Panc1 (cell line): ENCODE results near the gene ZG16B. TPM values are rescaled to one million over a fixed set of nuclear protein-coding genes. Genes with fewer than 3 reads are reported as not detected.

Experiments used
- ATAC-seq: fragments of 200-7000 bp; cut with Tn5 transposase; 2 replicates; pipeline ENCODE4 v1.9.1; 2020; ENCODE audit warnings: mild to moderate bottlenecking, moderate library complexity
- BruUV-seq: library from RNA; stranded (reverse); fragments of 400-500 nt; replicated peaks from 2 replicates; lab custom pipeline; 2021; lab: Mats Ljungman, UMichigan
- CTCF ChIA-PET: fragments of 300-600 bp; sonication (Branson Sonifier 250); formaldehyde crosslinking; loops from one replicate; lab custom pipeline; 2022; ENCODE audit warnings: antibody characterized with exemption; lab: Charles Lee
- POLR2A ChIA-PET: fragments of 300-600 bp; sonication (Branson Sonifier 250); formaldehyde crosslinking; loops from one replicate; lab custom pipeline; 2022; ENCODE audit warnings: antibody characterized with exemption; lab: Charles Lee
- DNase-seq: peaks from one replicate; pipeline ENCODE4 v3.0.0-alpha.2; 2010; ENCODE audit warnings: low read depth, low spot score
- H3K27ac ChIP-seq: 2 replicates; pipeline ENCODE4 v1.5.1; 2011; ENCODE audit warnings: mild to moderate bottlenecking, low read length, inconsistent platforms
- H3K27me3 ChIP-seq: fragments of 200-500 bp; sonication (Bioruptor generic); 2 replicates; pipeline ENCODE4 v1.6.0; 2014; ENCODE audit warnings: low read length, inconsistent platforms; ENCODE audit not compliant: control insufficient read depth, insufficient read depth
- H3K36me3 ChIP-seq: fragments of 200-500 bp; sonication (Bioruptor generic); 2 replicates; pipeline ENCODE4 v1.5.1; 2014; ENCODE audit warnings: inconsistent platforms, mild to moderate bottlenecking, low read length, moderate library complexity; ENCODE audit not compliant: control insufficient read depth, insufficient read depth
- H3K4me1 ChIP-seq: 2 replicates; pipeline ENCODE4 v1.5.1; 2011; ENCODE audit warnings: inconsistent platforms, mild to moderate bottlenecking, low read length, moderate library complexity; ENCODE audit not compliant: control insufficient read depth, insufficient read depth
- H3K4me3 ChIP-seq, 2 experiments: 2 replicates each; pipeline ENCODE4 v1.5.1; 2011 to 2012; ENCODE audit warnings: low read depth in 2 of 2, low read length in 2 of 2, mild to moderate bottlenecking in 2 of 2, inconsistent platforms in 1 of 2, moderate library complexity in 1 of 2
- H3K9me3 ChIP-seq: fragments of 200-500 bp; sonication (Bioruptor generic); 2 replicates; pipeline ENCODE4 v1.5.1; 2014; ENCODE audit warnings: low read depth, mild to moderate bottlenecking, inconsistent platforms, low read length, moderate library complexity; ENCODE audit not compliant: control insufficient read depth, insufficient read depth
- POLR2AphosphoS5 ChIP-seq: IDR thresholded peaks from 2 replicates; pipeline ENCODE4 v1.6.1; 2012; ENCODE audit warnings: mild to moderate bottlenecking, low read depth, low read length, moderate library complexity
- SIN3A ChIP-seq: IDR thresholded peaks from 2 replicates; pipeline ENCODE4 v1.6.1; 2012; ENCODE audit warnings: low read depth, mild to moderate bottlenecking, low read length, moderate library complexity, borderline replicate concordance; ENCODE audit not compliant: insufficient read depth
- TCF7L2 ChIP-seq: IDR thresholded peaks from 2 replicates; pipeline ENCODE4 v1.6.1; 2011; ENCODE audit warnings: mild to moderate bottlenecking, low read depth, low read length, inconsistent platforms
- in situ Hi-C: cut with HindIII; loops from 2 replicates; pipeline ENCODE4 v1.10.0; 2016; ENCODE audit warnings: low sequenced_read_pairs, low pct_unique_long_range_greater_than_20kb
- intact Hi-C: fragments of 100-400 bp; cut with micrococcal nuclease; formaldehyde crosslinking; loops from one replicate; pipeline ENCODE4 v1.10.0; 2022; ENCODE audit not compliant: unreplicated experiment
- total RNA-seq: library from RNA; stranded (reverse); gene quantifications from one replicate; pipeline ENCODE4 v1.2.1, GENCODE V29; 2021; ENCODE audit not compliant: unreplicated experiment
- TF ChIP-seq, protein P1 (sequence below): fragments of 450-650 bp; IDR thresholded peaks from 2 replicates; pipeline ENCODE4 v1.5.1; 2017; ENCODE audit warnings: mild to moderate bottlenecking
- TF ChIP-seq, protein P2 (sequence below), 2 experiments: IDR thresholded peaks; 2 replicates each; pipeline ENCODE4 v1.6.1; 2011 to 2012; ENCODE audit warnings: low read depth in 2 of 2, control low read depth in 1 of 2, low read length in 1 of 2, mild to moderate bottlenecking in 1 of 2, moderate library complexity in 1 of 2; ENCODE audit not compliant: insufficient read depth in 1 of 2

The ZG16B gene
- total RNA-seq, 1 experiment from 2014 or later, result 9.1 TPM

DNA sequence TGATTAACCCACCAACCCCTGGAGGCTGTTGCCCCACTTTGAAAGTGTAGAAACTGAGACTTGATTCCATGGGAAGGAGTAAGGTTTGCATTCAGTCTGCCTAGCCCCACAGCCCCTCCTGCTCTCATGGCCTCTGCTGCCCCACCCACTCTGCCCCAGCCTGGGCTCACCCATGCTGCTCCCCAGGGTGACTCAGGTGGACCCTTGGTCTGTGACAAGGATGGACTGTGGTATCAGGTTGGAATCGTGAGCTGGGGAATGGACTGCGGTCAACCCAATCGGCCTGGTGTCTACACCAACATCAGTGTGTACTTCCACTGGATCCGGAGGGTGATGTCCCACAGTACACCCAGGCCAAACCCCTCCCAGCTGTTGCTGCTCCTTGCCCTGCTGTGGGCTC is 25.4 kb upstream of the ZG16B start:
- TF ChIP-seq SIN3A (no peak), POLR2AphosphoS5 (no peak), TCF7L2 (no peak)
- TF ChIP-seq, protein P1, sequence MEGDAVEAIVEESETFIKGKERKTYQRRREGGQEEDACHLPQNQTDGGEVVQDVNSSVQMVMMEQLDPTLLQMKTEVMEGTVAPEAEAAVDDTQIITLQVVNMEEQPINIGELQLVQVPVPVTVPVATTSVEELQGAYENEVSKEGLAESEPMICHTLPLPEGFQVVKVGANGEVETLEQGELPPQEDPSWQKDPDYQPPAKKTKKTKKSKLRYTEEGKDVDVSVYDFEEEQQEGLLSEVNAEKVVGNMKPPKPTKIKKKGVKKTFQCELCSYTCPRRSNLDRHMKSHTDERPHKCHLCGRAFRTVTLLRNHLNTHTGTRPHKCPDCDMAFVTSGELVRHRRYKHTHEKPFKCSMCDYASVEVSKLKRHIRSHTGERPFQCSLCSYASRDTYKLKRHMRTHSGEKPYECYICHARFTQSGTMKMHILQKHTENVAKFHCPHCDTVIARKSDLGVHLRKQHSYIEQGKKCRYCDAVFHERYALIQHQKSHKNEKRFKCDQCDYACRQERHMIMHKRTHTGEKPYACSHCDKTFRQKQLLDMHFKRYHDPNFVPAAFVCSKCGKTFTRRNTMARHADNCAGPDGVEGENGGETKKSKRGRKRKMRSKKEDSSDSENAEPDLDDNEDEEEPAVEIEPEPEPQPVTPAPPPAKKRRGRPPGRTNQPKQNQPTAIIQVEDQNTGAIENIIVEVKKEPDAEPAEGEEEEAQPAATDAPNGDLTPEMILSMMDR, result no peak
- TF ChIP-seq, protein P2, sequence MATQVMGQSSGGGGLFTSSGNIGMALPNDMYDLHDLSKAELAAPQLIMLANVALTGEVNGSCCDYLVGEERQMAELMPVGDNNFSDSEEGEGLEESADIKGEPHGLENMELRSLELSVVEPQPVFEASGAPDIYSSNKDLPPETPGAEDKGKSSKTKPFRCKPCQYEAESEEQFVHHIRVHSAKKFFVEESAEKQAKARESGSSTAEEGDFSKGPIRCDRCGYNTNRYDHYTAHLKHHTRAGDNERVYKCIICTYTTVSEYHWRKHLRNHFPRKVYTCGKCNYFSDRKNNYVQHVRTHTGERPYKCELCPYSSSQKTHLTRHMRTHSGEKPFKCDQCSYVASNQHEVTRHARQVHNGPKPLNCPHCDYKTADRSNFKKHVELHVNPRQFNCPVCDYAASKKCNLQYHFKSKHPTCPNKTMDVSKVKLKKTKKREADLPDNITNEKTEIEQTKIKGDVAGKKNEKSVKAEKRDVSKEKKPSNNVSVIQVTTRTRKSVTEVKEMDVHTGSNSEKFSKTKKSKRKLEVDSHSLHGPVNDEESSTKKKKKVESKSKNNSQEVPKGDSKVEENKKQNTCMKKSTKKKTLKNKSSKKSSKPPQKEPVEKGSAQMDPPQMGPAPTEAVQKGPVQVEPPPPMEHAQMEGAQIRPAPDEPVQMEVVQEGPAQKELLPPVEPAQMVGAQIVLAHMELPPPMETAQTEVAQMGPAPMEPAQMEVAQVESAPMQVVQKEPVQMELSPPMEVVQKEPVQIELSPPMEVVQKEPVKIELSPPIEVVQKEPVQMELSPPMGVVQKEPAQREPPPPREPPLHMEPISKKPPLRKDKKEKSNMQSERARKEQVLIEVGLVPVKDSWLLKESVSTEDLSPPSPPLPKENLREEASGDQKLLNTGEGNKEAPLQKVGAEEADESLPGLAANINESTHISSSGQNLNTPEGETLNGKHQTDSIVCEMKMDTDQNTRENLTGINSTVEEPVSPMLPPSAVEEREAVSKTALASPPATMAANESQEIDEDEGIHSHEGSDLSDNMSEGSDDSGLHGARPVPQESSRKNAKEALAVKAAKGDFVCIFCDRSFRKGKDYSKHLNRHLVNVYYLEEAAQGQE (IDR thresholded peaks at IDR 0.05; ENCODE audit: insufficient read depth in 1 of 2, low read depth in 2 of 2, low read length in 1 of 2), result no peak
- no peak overlapping the region for H3K27ac ChIP-seq
- no peaks in the 10 kb centered on the region for H3K4me1 ChIP-seq
- no peak for DNase-seq
- H3K9me3 ChIP-seq, result peaks cover 16% of the 10 kb centered on the region; the same call in 1 of the 2 replicates
- no TSS peak for BruUV-seq
- intact Hi-C loops (no loop called here), in situ Hi-C loops (no loop called here)
- POLR2A ChIA-PET, result no interaction called here
- no peak for ATAC-seq
- no peaks in the 10 kb centered on the region for H3K27me3 ChIP-seq
- no peak overlapping the region for H3K4me3 ChIP-seq
- CTCF ChIA-PET, result no interaction called here
- no peaks in the 10 kb centered on the region for H3K36me3 ChIP-seq

DNA sequence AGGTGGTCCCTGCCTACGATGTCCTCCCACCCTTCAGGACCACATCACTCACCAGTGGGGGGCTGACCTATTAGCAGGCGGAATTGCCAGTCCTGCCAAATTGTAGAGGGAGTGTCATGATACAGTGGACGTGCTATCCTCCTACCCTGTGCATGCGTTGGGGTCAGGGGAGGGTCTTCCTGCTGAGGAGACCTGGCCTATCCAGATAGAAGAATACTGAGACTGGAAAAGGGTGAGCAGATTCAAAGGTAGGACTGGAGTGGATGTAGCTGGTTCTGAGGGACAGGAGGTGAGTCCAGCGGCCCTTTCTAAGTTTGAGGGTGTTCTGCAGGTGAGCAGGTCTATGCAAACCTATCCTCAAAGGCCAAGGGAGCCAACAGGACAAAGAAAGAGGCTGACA is 23.8 kb upstream of the ZG16B start:
- no peak overlapping the region for H3K27ac ChIP-seq
- BruUV-seq, result no TSS peak
- H3K4me1 ChIP-seq, result no peaks in the 10 kb centered on the region
- in situ Hi-C loops, result no loop called here
- DNase-seq (no peak), ATAC-seq (no peak; the same call in 1 of the 2 replicates)
- TF ChIP-seq SIN3A, result no peak
- TF ChIP-seq, protein P1, result no peak
- no peak for TF ChIP-seq TCF7L2
- TF ChIP-seq POLR2AphosphoS5, result no peak
- TF ChIP-seq, protein P2 (IDR thresholded peaks at IDR 0.05; ENCODE audit: insufficient read depth in 1 of 2, low read depth in 2 of 2, low read length in 1 of 2), result no peak
- H3K27me3 ChIP-seq, result no peaks in the 10 kb centered on the region
- peaks cover 16% of the 10 kb centered on the region; the same call in 1 of the 2 replicates for H3K9me3 ChIP-seq
- intact Hi-C loops, result no loop called here
- POLR2A ChIA-PET, result no interaction called here
- no peaks in the 10 kb centered on the region for H3K36me3 ChIP-seq
- CTCF ChIA-PET, result no interaction called here
- H3K4me3 ChIP-seq, result no peak overlapping the region
